Fibroblast of skin of left quadriceps (primary cell): ENCODE data around the gene CDO1.

Experiments used
- DNase-seq, 2 experiments: peaks; one replicate each; pipeline ENCODE4 v3.0.0-alpha.2; 2013; ENCODE audit warnings: low read depth in 2 of 2

CDO1 gene

DNA sequence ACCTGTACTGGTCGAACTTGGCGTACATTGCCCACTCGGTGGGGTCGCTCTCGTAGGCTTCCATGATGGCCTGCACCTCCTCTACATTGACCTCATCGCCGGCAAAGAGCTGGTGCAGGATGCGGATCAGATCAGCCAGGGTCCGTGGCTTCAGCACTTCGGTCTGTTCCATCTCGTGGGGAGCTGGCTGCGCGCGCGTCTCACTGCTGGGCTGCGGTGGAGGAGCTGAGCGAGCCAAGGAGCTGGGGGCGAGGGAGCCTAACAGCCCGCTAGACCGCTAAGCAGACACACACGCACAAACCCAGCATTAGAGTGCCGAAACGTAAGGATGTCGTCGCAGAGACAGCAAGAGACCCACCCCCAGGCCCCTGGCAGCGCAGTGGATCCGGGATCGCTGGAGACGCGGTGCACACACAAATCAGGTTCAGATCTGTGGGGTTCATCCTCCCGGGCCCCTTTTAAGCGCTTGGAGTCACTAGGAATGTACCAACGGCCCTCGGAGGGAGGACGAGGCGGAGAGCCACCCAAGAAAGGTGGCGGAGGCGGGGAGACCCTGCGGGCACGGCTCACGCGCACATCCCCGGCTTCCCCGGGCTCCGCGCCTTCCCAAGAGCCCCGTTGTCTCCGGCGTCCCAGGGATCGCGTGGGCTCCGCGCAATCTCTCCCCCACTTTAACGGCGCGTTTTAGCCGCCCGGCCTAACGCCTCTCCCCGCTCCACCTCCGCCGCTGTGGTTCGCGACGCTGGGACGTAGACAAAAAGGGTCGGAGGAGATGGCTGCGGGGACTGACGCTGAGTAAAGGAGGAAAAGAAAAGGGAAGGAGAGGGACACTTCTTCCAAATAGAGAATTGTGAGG, at the start of gene CDO1:
CDO1 (minus strand) TSS at position 434 of the 856 bp plus-strand sequence; CDS start at position 172, 262 bp downstream.
- peak; percentile 48 to 55 for DNase-seq

GRCh38 chr5:115859378-115859777, 42.9 kb upstream of the CDO1 start:
- DNase-seq: no peak

GRCh38 chr5:115858396-115858795, 41.9 kb upstream of the CDO1 start:
- DNase-seq: no peak

- DNase-seq: peak in 1 of 2 experiments; percentile 19
These were observed 41.3 kb upstream of the CDO1 start for GRCh38 chr5:115857626-115858349.

GRCh38 chr5:115857057-115857479, 40.6 kb upstream of the CDO1 start:
- DNase-seq: no peak

DNA sequence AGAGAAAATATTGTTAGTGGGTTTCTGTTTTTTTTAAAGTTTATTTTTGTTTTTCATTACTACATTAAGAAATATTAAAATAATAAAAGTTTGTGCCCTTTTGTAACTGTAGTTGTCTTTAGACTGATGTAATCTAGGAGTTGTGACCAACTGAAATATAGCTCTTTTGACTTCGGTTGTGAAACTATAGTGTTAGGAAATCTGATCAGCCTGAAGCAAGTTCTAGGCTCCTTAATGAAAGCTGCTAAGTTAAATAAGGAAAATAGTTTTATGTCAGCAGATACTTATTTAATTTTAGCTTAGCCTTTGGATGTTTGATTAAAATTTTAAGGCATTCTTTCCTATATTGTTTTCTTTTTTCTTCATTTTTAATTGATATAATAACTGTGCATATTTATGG, 39.5 kb upstream of the CDO1 start:
- DNase-seq: no peak

DNA sequence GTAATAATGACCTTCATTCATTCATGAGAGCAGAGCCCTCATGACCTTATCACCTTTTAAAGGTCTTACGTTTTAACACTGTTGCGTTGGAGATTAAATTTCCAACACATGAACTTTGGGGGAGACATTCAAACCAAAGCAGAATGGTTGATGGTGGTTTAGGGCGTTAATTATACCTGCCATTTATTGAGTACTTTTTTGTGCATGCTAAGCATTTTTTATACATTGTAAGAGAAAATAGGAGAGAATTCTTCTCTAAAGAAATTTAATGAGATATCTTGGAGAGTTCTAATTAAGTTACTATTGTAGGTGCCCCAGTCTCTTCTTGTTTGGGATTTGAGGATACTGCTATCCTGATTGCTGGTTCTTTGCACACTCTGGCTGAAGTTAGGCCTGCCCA, 37.7 kb upstream of the CDO1 start:
- no peak for DNase-seq

GRCh38 chr5:115850744-115851416, 34.4 kb upstream of the CDO1 start:
- DNase-seq: no peak

- DNase-seq: no peak
These were observed 32.9 kb upstream of the CDO1 start for GRCh38 chr5:115849258-115849798.

DNA sequence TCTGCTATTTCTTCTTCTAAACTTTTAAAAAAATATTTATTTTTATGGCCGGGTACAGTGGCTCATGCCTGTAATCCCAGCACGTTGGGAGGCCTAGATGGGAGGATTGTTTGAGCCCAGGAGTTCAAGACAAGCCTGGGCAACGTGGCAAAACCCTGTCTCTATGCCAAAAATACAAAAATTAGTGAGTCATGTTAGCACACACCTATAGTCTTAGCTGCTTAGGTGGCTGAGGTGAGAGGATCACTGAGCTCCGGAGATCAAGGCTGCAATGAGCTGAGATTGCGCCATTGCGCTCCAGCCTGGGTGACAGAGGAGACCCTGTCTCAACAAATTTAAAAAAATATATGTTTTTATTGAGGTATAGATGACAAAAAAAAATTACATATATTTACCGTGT, 30.8 kb upstream of the CDO1 start:
- DNase-seq: no peak

DNA sequence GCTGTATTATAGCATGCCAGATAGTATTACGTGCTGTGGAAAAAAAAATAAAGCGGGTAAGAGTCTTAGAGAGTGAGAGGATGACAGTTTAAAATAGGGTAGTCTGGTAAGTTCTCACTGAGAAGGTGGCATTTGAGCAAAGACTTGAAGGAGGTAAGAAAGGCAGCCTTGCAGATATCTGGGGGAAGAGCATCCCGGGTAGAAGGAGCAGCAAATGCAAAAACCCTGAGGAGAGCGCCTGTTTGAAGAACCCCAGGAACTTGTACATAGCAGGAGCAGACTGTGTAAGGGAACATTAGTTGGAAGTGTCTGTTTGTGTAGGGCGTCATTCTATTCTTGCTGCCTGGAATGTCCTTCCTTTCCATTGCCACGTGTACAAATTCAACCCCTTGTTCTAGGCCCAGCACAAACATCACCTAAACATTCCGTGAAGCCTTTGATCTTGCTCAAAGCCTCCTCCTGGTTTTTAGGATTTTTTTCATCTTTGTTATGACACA, 27.9 kb upstream of the CDO1 start:
- no peak for DNase-seq

DNA sequence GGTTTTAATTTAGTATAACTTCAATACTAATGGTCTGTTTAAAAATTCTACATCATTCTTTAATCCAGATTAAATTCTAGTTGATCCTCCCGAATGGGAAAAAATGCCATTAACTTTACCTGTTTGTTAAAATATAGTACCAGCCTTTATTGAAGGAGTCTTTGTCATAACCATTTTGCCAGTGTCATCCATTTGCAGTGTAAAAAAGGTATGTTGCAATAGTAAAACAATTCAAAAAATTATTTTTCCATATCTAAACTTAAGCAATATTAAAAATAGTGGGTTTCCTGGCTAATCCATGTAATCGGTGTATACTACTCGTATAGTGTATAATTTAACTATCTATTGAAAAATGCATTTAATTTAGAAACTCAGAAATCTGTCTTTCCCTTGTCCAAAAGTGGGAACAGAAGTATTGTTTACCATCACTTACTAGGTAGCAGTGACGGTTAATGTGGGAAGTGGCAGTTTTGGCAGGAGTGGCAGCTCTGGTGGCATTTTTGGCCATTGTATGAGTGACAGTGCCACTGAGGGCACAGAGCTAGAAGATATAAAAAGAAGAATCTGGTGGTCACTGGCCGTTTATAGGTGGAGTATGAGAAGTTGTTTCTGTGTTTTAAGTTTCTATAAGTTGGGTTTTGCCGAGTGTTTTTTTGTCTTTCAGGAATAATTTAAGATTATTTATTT, 27.1 kb upstream of the CDO1 start:
- no peak for DNase-seq

- no peak for DNase-seq
These were observed 26.5 kb upstream of the CDO1 start for GRCh38 chr5:115842952-115843351.

GRCh38 chr5:115842089-115842935, 25.9 kb upstream of the CDO1 start:
- no peak for DNase-seq

GRCh38 chr5:115841382-115842088, 25.1 kb upstream of the CDO1 start, which contains the start of the genes AP3S1 and ATG12:
Gene AP3S1, plus strand, starts transcription at chr5:115841935. Its CDS starts 103 bp downstream, at chr5:115842038.
Gene ATG12, minus strand, starts transcription at chr5:115841565. Its CDS starts 13 bp downstream, at chr5:115841552.
- peak; percentile 81 to 86 for DNase-seq

- DNase-seq: no peak
These were observed 24.4 kb upstream of the CDO1 start for GRCh38 chr5:115840873-115841272.

DNA sequence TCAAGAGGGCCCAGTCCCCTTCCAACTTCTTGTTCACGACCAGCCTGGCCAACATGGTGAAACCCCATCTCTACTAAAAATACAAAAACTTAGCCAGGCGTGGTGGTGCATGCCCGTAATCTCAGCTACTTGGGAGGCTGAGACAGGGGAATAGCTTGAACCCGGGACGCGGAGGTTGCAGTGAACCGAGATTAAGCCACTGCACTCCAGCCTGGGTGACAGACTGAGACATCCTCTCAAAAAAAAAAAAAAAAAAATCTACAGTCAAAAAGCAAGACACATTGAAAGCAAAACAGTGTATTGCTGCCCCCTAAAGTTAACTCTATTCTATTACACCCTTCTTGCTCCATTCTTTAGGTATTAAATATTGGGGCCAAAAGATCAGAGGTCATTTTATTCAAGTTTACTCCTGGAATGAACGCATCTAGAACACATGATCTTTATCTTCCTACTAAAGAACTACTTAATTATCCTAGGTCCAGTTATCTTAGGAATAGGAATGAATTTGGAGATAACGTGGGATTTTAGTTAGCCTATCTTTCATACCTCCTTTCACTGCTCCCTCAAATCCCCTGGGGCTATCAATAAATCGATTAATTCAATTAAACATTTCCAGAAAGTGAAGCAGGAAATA, 22.5 kb upstream of the CDO1 start:
- peak in 1 of 2 experiments; percentile 14 for DNase-seq

DNA sequence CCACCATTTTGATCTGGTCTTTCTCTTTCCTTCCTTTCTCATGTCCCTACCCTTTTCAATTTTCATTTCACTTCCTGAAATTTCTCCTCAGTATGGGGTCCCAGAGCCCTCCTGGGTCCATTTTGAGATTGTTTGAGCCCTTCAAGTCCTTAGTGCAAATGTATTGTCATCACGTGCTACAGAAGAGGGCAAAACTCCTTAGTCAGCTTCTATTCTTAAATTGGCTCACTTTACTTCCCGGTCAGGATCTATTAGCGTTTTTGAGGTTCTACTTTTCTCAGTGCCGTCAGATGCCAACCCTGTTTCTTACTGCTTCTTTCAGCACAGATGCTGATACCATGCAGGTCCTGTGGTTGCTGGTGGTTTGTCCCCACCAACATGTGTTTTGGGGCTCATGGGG, 19.0 kb upstream of the CDO1 start:
- DNase-seq: no peak

- no peak for DNase-seq
These were observed 14.8 kb upstream of the CDO1 start for GRCh38 chr5:115831163-115831768.
